Right cardiac atrium (tissue), 5 donors: ENCODE data around the gene SPATA13. TPM values are rescaled to one million over a fixed set of nuclear protein-coding genes. Genes with fewer than 3 reads are reported as not detected.

Experiments used
- ATAC-seq, 2 donors: fragments of 200-7000 bp; cut with Tn5 transposase; one replicate each; pipeline versions ENCODE4 v1.8.0 to v1.9.1; 2020; ENCODE audit warnings: moderate library complexity in 2 of 2, mild to moderate bottlenecking in 1 of 2
- DNase-seq, 3 donors: peaks; one replicate each; pipeline ENCODE4 v3.0.0-alpha.2; 2020
- H3K27ac ChIP-seq: one replicate; pipeline ENCODE4 v1.5.1; 2013; ENCODE audit warnings: mild to moderate bottlenecking, low read length, control low read depth, moderate library complexity
- H3K27me3 ChIP-seq: one replicate; pipeline ENCODE4 v1.6.1; 2013; ENCODE audit not compliant: control insufficient read depth, insufficient read depth
- H3K4me1 ChIP-seq: one replicate; pipeline ENCODE4 v1.6.1; 2013; ENCODE audit warnings: low read length; ENCODE audit not compliant: control insufficient read depth, insufficient read depth
- H3K4me3 ChIP-seq: one replicate; pipeline ENCODE4 v1.5.1; 2013; ENCODE audit warnings: low read length, control low read depth
- H3K9me3 ChIP-seq: one replicate; pipeline ENCODE4 v1.6.1; 2013; ENCODE audit warnings: low read length; ENCODE audit not compliant: control insufficient read depth
- whole genome bisulfite sequencing: extraction: QIAGEN DNeasy Blood & Tissue Kit; methylation state at CpG from one replicate; pipeline ENCODE4 v1.1.7; 2013; 5-methylcytosine and 5-hydroxymethylcytosine counted together
- intact Hi-C, 4 donors: fragments of 100-400 bp; cut with DNase I; formaldehyde crosslinking; loops; one replicate each; pipeline versions ENCODE4 v1.11.0 to v1.14.0; 2022 to 2023
- polyA plus RNA-seq: library from polyadenylated mRNA; stranded (reverse); fragments of 200-250 nt; gene quantifications from one replicate; pipeline ENCODE4 v1.2.3, GENCODE V29; 2013
- total RNA-seq, 4 donors: library from RNA; stranded (reverse); fragmentation: NEBNext Ultra II Directional; extraction: Animal tissue kit (Norgen Biotek cat#: 25700); gene quantifications; one replicate each; pipeline ENCODE4 v1.2.1, GENCODE V29; 2021
- donor health status: healthy with polysubstance abuse.
- donor health status: DM: no; HTN: yes; CAD: no.
- donor health status: DM: no; HTN: no; CAD: no.
- donor health status: DM: no; HTN: yes; CAD: no; lungs with severe emphysema.
- donor health status: DM: yes; HTN: yes; CAD: no.

Gene SPATA13
- total and polyA plus RNA-seq, 5 donors, result 8.7 to 10.6 (median 9.1) TPM

DNA sequence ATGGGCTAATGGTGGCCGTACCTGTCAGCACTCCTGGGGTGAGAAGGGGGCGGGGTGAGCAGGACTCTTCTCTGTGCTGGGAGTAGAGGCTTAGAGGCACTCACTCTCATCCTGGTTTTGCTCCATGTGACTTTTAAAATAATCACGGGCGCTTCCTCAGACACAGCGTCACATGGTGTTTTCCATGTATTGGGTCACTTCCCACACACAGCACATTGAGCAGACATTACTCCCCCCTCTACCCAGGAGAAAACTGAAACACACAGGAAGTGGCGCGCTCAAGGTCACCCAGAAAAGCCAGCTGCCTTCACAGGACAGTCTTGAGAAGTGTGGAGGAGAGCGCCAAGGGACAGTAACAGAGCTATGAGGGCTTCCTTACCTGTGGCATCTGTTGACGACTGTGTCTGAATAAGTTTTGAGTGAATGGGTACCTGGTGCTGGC, 23.2 kb downstream of the SPATA13 start:
- no peak overlapping the region for H3K4me3 ChIP-seq
- H3K27ac ChIP-seq, result no peak overlapping the region
- ATAC-seq (peak in 1 of 2 donors; percentile 34), DNase-seq (no peak)
- H3K27me3 ChIP-seq, result no peaks in the 10 kb centered on the region
- intact Hi-C loops, result no loop called here
- peaks cover 2% of the 10 kb centered on the region for H3K4me1 ChIP-seq
- H3K9me3 ChIP-seq, result no peaks in the 10 kb centered on the region
- WGBS, result 87% methylated on average over 9 of the region's 9 CpGs

DNA sequence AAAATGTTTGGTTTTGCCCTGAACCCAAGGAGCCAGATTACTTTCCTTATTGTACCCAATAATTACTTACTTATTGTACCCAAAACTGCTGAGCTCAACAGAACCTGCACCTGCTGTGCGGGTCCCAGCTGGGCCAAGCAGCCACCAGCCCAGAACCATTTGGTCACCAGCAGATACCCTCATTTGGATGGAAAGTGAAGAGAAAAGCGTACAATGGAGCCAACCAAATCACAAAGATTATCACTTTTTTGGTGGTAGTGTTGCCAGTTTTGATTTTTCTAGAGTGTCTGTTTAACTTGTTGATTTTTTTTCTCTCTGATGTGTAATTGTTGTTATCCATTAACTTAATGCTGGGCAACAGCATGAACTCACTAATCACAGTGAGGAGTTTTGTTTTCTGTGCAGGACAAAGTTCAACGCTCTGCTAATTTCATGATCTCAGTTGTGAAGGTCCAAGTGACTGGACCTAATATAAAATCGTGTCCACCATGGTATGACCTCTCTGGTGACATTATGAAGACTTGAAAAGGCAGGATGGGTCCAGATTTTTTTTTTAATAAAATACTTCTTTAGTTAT, 23.8 kb downstream of the SPATA13 start:
- intact Hi-C loops, result no loop called here
- no peak for ATAC-seq
- no peak for DNase-seq
- no peaks in the 10 kb centered on the region for H3K27me3 ChIP-seq
- no peak overlapping the region for H3K27ac ChIP-seq
- H3K9me3 ChIP-seq, result no peaks in the 10 kb centered on the region
- H3K4me1 ChIP-seq, result peaks cover 2% of the 10 kb centered on the region
- no peak overlapping the region for H3K4me3 ChIP-seq
- WGBS, result 92% methylated on average over 4 of the region's 4 CpGs

DNA sequence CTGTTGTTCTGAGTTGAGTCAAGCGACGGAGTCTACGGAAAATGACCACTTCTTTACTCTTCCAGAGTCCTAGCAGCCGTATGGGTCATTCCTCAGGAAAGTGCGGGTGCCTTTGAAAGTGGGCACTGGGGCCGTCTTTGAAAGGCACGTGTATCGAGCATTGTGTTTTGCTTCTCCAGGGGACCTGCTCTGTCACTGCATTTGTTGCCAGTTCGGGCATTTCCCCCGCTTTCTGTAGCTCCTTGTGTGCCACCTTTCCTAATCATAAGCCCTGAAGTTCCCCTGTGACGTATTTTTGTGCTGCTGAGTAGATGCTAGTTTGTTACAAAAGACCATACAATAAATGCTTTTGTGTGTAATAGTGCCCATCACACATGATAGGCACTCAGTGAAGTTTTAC, 24.4 kb downstream of the SPATA13 start:
- H3K4me1 ChIP-seq, result peaks cover 2% of the 10 kb centered on the region
- H3K9me3 ChIP-seq, result no peaks in the 10 kb centered on the region
- 86% methylated on average over 11 of the region's 11 CpGs for WGBS
- DNase-seq (no peak), ATAC-seq (no peak)
- no peak overlapping the region for H3K27ac ChIP-seq
- H3K27me3 ChIP-seq, result no peaks in the 10 kb centered on the region
- no peak overlapping the region for H3K4me3 ChIP-seq
- intact Hi-C loops, result no loop called here

DNA sequence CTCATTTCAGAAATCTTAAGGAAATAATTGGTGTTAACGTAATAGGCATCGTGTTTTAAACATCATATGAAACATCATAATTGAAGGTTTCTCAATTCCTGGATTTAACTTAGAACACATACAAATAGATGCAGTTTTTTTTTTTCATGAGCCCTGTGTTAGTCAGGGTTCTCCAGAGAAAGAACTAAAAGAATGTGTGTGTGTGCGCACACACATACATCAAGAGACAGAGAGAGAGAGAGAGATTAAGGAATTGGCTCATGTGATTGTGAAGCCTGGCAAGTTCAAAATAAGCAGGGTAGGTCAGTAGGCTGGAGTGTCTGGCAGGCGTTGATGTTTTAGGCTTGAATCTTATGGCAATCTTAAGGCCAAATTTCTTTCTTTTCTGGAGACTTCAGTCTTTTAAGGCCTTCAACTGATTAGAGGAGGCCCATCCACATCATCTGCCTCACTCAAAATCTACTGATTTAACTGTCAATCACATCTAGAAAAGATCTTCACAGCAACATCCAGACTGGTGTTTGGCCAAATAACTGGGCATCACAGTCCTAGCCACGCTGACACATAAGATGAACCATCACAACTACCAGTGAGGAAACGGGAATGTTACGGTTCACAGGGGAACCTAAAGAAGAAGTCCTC, 25.2 kb downstream of the SPATA13 start:
- Histone ChIP-seq H3K27me3 (no peaks in the 10 kb centered on the region), H3K9me3 (no peaks in the 10 kb centered on the region), H3K4me3 (no peak overlapping the region), H3K27ac (no peak overlapping the region), H3K4me1 (peaks cover 2% of the 10 kb centered on the region)
- ATAC-seq (peak; percentile 25 to 43), DNase-seq (peak in 1 of 3 donors; percentile 47)
- 84% methylated on average over 7 of the region's 7 CpGs for WGBS
- intact Hi-C loops, result no loop called here

DNA sequence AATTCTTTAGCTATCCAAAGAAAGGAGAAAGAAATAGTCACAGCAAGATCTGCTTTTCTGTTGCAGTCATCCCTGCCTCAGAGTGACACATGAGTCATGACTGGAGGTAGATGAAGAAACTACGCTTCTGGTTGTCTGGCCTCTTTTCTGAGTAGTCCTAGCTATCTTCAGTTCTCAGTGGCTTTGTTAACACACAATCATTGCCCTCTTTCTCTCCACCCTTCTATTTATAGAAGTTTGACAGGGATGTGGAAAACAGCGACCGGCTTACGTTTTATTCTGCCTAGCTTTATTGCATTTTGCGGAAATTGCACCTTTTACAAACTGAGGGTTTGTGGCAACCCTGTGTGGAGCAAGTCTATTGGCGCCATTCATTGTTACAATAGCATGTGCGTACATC, 26.7 kb downstream of the SPATA13 start:
- 78% methylated on average over 7 of the region's 7 CpGs for WGBS
- H3K4me3 ChIP-seq, result no peak overlapping the region
- intact Hi-C loops, result no loop called here
- no peak overlapping the region for H3K27ac ChIP-seq
- DNase-seq (no peak), ATAC-seq (no peak)
- H3K9me3 ChIP-seq, result no peaks in the 10 kb centered on the region
- H3K27me3 ChIP-seq, result no peaks in the 10 kb centered on the region
- peaks cover 2% of the 10 kb centered on the region for H3K4me1 ChIP-seq

DNA sequence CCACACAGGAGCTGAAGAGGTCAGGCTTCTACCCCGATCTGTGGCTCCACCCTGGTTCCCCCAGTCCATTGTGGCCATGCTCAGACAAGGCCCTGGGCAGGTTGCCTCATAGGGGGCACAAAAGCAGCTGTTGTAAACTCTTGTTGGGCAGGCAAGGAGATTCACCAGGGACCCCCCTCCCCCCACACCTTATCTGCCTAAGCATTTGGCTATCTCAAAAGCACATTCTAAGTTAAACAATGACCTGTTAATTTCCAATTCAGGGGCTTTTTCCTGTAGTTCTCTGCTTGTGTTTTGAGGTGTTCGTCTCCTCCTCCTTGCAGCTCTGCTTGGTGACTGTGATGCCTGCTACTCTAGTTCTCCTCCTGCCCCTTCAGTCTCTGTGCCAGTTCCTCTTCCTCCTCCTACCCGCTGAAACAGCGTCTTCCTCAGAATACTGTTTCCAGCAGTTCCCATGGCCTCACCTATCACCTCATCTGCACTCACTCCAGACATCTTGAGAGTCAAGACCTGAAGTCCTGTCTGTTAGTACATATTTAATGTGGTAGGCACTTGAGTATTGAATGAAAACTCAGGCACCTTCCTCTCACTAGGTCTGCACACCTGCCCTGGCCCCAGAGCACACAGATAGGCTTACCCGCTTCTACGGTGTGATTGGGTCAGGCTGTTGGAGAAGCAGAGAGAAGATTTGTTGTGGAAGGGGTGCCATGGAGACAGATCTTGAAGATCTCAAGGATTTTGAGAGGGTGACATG, 31.7 kb downstream of the SPATA13 start:
- Histone ChIP-seq H3K4me3 (no peak overlapping the region), H3K9me3 (no peaks in the 10 kb centered on the region), H3K4me1 (no peaks in the 10 kb centered on the region), H3K27ac (no peak overlapping the region), H3K27me3 (no peaks in the 10 kb centered on the region)
- intact Hi-C loops, result no loop called here
- ATAC-seq (no peak), DNase-seq (no peak)
- WGBS, result 80% methylated on average over 6 of the region's 6 CpGs

DNA sequence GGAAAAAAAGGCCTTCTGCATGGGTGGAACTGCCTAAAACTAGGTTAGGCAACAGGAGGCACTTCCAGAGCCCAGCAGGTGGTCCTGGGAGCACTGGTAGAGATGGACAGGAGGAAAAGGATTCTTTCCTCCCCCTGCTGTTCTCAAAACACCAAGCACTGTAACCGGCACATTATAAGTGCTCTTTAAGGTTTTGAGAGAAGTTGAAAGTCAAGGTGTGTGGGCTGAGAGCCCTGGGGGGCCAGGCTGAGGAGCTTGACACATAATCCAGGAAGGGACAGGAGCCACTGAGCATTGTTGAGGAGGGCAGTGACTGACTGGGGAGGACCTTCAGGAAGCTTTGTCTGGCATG, 32.3 kb downstream of the SPATA13 start:
- intact Hi-C loops, result no loop called here
- Histone ChIP-seq H3K27me3 (no peaks in the 10 kb centered on the region), H3K4me3 (no peak overlapping the region), H3K27ac (no peak overlapping the region), H3K4me1 (no peaks in the 10 kb centered on the region), H3K9me3 (no peaks in the 10 kb centered on the region)
- WGBS, result 81% methylated on average over 1 of the region's 1 CpG
- no peak for DNase-seq
- no peak for ATAC-seq

DNA sequence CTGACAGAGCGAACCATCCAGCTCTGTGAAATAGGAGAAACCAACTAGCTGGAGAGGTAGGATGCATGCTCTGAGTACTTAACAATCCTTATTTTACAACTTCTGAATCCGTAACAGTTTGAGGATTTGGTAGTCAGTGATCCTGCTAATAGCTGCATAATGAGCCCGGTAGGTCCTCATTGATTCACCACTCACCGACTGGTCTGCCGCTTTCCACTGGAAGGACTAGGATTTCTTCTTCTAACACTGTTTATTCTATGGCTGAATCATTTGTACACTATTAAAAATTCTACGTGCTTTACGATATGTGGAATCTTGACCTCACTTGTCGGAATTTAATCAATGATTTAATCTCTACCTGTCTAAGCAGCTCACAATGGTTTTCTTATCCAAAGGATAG, 33.9 kb downstream of the SPATA13 start:
- intact Hi-C loops, result no loop called here
- H3K4me3 ChIP-seq, result no peak overlapping the region
- H3K27me3 ChIP-seq, result no peaks in the 10 kb centered on the region
- no peaks in the 10 kb centered on the region for H3K4me1 ChIP-seq
- H3K9me3 ChIP-seq, result no peaks in the 10 kb centered on the region
- DNase-seq (no peak), ATAC-seq (no peak)
- no peak overlapping the region for H3K27ac ChIP-seq
- 95% methylated on average over 8 of the region's 8 CpGs for WGBS

DNA sequence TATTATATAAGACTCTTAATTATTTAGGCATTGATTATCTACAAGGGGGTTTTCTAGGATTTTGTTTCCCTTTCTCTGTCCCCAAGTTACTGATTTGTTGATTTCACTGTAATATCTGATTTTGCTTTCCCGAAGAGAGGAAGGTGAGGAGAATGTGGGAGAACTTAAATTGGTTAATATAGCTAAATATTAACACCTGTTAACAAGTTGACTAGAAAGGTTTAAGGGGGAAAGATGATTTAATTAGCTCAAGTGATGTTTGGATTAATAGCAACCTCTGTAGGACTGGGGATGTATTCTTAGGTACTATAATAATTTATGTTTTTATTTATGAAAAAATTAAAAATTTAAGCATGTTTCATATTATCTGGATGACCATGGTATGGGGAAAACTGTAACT, 35.1 kb downstream of the SPATA13 start:
- no peaks in the 10 kb centered on the region for H3K4me1 ChIP-seq
- intact Hi-C loops, result no loop called here
- WGBS, result 89% methylated on average over 1 of the region's 1 CpG
- ATAC-seq (no peak), DNase-seq (no peak)
- no peaks in the 10 kb centered on the region for H3K27me3 ChIP-seq
- no peak overlapping the region for H3K4me3 ChIP-seq
- H3K9me3 ChIP-seq, result no peaks in the 10 kb centered on the region
- H3K27ac ChIP-seq, result no peak overlapping the region

DNA sequence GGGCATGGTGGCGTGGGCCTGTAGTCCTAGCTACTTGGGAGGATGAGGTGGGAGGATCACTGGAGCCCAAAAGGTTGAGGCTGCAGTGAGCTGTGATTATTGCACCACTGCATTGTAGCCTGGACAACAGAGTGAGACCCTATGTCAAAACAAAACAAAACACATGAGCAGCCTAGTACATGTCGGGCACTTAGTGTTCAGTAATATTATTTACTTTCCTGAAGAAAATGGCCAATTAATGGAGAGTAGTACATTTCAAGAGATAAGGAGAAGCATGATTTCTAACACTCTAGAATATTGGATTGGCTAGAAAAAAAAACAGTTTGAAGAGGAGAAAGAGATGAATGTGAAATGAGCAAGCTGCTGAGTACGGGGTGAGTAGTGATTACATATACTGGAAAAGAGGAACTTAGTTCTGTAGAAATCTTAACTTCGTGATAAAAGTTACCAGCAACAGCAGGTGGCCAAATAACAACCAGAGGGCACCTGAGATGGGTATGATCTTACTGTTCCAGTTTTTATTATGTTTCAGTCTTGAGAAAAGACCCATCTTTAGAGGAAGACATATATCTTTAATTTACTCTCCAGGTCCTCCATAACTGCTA, 36.2 kb downstream of the SPATA13 start:
- DNase-seq (no peak), ATAC-seq (no peak)
- H3K9me3 ChIP-seq, result no peaks in the 10 kb centered on the region
- H3K27me3 ChIP-seq, result no peaks in the 10 kb centered on the region
- no peaks in the 10 kb centered on the region for H3K4me1 ChIP-seq
- no peak overlapping the region for H3K27ac ChIP-seq
- H3K4me3 ChIP-seq, result no peak overlapping the region
- WGBS, result 82% methylated on average over 4 of the region's 4 CpGs
- intact Hi-C loops, result no loop called here

DNA sequence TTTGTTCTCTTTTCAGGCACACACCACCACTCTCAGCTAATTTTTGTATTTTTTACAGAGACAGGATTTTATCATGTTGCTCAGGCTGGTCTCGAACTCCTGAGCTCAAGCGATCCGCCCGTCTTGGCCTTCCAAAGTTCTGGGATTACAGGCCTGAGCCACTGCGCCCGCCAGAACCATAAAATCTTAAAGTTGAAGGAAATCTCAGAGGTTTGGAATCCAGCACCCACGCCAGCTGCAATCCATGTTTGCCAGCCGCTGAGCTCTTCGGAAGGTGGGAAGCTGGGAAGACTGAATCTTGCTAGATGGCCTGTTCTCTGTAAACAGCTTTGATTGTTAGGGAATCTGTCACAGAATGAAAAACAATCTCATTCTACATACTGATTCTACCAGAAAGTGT, 38.5 kb downstream of the SPATA13 start:
- WGBS, result 77% methylated on average over 9 of the region's 9 CpGs
- H3K9me3 ChIP-seq, result no peaks in the 10 kb centered on the region
- DNase-seq (peak in 2 of 3 donors; percentile 55 to 64), ATAC-seq (no peak)
- H3K27me3 ChIP-seq, result no peaks in the 10 kb centered on the region
- no peak overlapping the region for H3K4me3 ChIP-seq
- no peak overlapping the region for H3K27ac ChIP-seq
- intact Hi-C loops, result no loop called here
- no peaks in the 10 kb centered on the region for H3K4me1 ChIP-seq
